Hematopoietic multipotent progenitor cell treated with erythropoietin and hydrocortisone succinate and interleukin-3 and kit ligand, for 17 days (in vitro differentiated cells): ENCODE data around the gene VPS29.
A peak's percentile ranks its signal among the peaks of the same experiment; 100 is the strongest.
"Not testable (repeated sequence)": the region's sequence is repeated elsewhere in the genome, so short reads cannot be mapped to it uniquely, and the experiment has no call there.

Experiments
- DNase-seq: peaks from one replicate; pipeline ENCODE4 v3.0.0-alpha.2; 2015; ENCODE audit warnings: low spot score

Gene VPS29

GRCh38 chr12:110520876-110521712 lies 19.2 kb upstream of the VPS29 start:
- DNase-seq, result not testable (repeated sequence)

GRCh38 chr12:110518014-110518413 lies 16.1 kb upstream of the VPS29 start:
- DNase-seq, result not testable (repeated sequence)

DNA sequence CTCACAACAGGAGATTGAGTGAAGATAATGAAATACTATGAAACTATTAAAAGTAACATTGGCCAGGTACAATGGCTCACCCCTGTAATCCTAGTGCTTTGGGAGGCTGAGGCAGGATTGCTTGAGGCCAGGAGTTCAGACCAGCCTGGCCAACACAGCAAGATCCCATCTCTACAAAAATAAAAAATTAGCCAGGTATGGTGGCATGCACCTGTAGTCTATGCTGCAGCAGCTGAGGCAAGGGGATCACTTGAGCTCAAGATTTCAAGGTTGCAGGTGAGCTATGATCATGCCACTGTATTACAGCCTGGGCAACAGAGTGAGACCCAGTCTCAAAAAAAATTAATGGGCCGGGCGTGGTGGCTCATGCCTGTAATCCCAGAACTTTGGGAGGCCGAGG lies 15.1 kb upstream of the VPS29 start:
- DNase-seq, result no peak

DNA sequence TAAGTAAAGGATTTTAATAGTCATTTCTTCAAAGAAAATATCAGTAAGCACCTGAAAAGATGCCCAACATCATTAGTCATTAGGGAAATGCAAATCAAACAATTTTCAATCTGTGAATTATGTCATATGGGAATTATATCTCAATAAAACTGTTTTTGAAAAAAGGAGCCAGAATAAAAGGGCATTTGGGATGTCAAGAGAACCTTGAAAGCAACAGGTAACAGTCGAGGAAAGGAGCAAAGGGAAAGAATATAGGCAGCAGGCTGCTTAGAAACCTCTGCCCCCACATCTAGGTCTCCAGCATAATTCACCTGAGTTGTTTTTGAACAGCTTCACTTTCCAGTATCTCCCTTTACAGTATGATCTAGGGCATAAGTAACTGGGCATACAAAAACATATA lies 12.5 kb upstream of the VPS29 start:
- DNase-seq, result no peak

DNA sequence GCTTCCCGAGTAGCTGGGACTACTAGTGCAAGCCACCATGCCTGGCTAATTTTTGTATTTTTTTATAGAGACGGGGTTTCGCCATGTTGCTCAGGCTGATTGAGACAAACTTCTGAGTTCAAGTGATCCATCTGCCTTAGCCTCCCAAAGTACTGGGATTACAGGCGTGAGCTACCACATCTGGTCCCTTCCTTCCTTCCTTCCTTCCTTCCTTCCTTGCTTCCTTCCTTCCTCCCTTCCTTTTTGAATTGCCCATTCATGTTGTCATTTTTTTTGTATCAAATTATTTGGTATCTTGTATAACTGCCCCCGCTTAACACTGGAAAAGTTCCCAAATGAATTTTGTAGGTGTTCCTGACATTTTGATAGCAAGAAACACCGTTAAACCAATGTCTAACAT lies 11.9 kb upstream of the VPS29 start:
- DNase-seq, result no peak

- DNase-seq, result no peak
Observed at GRCh38 chr12:110508071-110508586, 6.2 kb upstream of the VPS29 start.

DNA sequence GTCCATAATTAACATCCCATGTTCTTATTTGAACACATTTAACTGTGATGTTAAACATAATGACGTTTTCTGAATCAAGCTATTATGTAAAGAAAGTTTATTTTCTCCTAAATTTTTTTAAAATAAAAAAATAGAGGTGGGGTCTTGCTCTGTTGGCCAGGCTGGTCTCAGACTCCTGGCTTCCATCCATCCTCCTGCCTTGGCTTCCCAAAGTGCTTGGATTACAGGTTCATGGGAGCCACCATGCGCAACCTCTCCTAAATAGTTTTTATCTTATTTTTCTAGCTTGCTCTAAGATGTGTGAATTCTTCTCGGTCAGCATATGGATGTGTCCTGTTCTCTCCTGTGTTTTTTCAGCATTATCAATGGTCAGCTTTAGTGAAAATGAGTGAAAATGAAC lies 3.4 kb upstream of the VPS29 start:
- no peak for DNase-seq

DNA sequence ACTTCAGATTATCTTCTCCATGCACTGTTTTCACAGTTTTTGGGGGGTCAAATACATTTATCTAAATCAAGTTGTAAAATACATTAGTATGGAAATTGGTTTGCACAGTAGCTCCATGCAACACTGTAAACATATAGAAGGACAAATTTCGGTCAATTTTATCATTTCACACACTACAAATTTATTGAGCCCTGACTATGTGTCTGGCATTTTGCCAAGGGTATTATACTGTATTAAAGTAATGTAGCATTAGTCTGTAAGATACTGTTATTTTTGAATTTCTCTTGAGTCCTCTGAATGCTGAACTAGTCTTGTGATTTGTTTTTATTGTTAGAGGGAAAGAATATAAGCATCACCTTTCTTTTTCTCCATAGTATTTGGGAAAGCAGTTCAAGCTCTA lies 1.5 kb upstream of the VPS29 start:
- DNase-seq, result no peak

DNA sequence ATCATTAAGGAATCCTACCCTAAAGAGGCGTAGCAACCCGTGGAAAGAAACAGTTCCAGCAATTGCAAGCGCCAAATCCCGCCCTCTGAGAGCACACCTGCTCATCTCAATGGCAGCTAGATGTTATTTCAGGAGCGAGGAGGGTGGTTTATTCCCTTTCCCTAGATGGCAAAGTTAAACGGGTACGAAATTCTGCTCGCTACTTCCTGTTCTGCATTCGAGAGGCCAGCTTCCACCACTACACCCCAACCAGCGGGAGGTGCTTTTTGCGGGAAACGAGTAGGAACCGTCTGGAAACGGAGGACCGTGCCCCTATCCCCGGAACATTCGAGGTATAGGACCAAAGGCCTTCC lies 536 bp downstream of the VPS29 start:
- no peak for DNase-seq

GRCh38 chr12:110498984-110499706 lies 2.8 kb downstream of the VPS29 start:
- no peak for DNase-seq

DNA sequence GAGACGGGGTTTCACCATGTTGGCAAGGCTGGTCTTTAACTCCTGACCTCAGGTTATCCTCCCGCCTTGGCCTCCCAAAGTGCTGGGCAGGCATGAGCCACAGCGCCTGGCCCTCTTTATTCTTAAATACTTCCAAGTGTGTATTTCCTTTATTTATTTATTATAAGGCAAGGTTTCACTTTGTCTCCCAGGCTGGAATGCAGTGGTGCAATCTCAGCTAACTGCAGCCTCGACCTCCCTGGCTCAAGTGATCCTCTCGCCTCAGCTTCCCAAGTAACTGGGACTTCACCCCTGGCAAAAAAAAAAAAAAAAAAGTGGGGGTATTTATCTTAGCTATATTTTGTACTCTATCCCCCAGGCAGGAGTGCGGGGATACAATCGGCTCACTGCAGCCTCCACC lies 26.5 kb downstream of the VPS29 start:
- DNase-seq, result no peak

DNA sequence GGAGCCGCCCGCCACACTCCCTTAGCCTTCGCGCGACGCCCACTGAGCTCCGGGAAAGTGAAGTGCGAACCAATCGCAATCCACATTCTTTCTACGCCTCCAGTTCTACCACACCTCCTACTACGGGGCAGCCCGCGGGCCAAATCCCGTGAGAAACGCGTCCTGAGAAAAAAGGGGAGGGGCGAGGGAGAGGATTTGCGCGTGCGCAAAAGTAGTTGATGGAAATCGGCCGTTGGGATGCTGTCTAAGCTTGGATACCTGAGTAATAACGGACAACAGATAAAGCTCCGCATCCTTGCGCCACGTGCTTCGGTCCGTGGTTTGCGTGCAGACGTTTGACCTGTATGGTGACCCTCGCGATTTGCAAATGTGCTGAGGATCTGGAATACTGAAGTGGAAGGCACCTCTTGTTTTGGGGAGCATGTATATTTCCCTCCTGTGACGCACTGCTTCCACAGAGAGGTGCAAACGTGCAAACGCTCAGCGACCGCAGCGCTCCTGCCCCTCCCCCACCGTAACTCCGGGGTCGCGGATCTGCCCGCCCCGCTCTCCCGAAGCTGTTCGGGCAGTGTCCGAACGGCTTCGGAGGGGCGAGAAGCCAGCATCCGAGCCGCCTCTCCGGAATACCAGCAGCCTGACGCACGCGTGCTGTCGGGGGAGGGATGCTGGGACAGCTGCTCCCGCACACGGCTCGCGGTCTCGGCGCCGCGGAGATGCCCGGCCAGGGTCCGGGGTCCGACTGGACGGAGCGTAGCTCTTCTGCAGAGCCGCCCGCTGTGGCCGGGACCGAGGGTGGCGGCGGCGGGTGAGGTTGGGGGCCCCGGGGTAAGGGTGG lies 33.5 kb downstream of the VPS29 start, which contains the start of the genes FAM216A and GPN3:
Gene FAM216A (plus strand): TSS at position 632 of the 835 bp plus-strand sequence. CDS start 31 bp downstream, at position 663.
Gene GPN3 (minus strand): TSS at position 44 of the 835 bp plus-strand sequence. CDS start 54 bp downstream, outside the sequence.
- DNase-seq, result peak; percentile 98

DNA sequence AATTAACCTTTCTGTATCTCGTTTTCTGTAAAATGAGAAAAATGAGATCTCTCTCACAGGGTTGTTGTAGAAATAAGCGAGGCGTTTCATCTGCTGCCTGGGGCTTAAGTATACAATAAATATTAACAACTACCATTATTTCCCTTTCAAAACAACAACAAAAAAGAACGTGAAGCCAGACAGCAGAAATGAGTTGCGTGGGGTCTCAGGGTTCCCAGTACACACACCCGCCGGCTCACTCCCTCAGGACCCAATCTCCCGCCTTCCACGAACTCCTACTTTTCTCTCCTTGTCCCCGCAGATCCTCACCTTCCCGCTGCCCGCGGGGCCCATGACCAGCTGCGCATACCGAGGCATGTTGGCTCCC lies 34.1 kb downstream of the VPS29 start:
- DNase-seq, result no peak

GRCh38 chr12:110466791-110467190 lies 35.1 kb downstream of the VPS29 start:
- DNase-seq, result no peak

DNA sequence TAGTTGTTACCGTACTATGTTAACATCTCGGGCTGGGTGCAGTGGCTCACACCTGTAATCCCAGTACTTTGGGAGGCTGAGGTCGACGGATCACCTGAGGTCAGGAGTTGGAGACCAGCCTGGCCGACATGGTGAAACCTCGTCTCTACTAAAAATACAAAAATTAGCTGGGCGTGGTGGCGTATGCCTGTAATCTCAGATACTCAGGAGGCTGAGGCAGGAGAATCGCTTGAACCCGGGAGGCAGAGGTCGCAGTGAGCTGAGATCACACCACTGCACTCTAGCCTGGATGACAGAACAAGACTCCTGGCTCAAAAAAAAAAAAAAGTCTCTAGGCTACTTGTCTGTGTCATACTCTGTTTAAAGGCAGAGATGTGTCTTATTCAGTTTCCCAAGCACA lies 36.1 kb downstream of the VPS29 start:
- not testable (repeated sequence) for DNase-seq

- no peak for DNase-seq
Observed at GRCh38 chr12:110465024-110465423, 36.9 kb downstream of the VPS29 start.

GRCh38 chr12:110461189-110461588 lies 40.7 kb downstream of the VPS29 start:
- DNase-seq, result not testable (repeated sequence)

- no peak for DNase-seq
Observed at GRCh38 chr12:110458756-110459155, 43.2 kb downstream of the VPS29 start.

DNA sequence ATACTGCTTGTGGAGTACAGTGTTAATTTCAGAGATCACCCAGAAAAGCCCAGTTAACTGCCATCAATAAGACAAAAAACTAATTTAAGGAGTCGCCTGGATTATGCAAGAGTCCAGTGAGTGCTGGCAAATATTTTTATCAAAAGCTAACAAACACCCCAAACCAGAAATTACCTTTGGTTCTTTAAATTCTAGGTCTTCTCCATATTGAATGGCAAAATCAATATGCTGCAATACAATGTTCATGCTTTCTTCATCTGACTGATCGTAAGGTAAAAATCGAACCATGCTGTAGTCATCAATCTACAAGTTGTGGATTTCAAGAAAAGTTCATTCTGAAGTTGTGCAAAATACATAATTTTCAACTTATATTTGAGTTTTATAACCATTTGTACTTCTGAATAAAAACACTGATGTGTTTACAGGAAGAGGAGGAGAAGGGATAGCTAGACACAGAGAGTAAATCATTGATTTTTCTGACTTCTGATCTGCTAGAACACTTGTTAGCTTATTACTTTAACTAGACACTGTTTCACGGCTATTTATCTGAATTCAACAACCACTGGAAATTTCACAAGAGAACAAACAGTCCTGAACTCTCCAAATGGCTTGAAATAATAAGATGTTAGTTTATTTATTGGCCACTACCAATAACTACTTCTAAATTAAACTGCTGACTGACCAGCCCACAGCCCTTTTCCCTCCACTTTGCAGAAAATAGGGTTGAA lies 48.2 kb downstream of the VPS29 start:
- DNase-seq, result no peak

- no peak for DNase-seq
Observed at GRCh38 chr12:110451263-110451662, 50.6 kb downstream of the VPS29 start.

- DNase-seq, result peak; percentile 95
Observed at GRCh38 chr12:110449799-110450497, 52.0 kb downstream of the VPS29 start, which contains the start of gene ARPC3. ARPC3 (minus strand) TSS chr12:110450337; CDS start chr12:110450260, 77 bp downstream.
